SU-DHL-6 (cell line): ENCODE results near the gene TSHZ2.

Experiments used
- EZH2phosphoT487 ChIP-seq: fragments of 200-600 bp; sonication (generic), shearing (Covaris generic); conservative IDR thresholded peaks from 2 replicates; pipeline ENCODE4 v1.6.1; 2018; ENCODE audit warnings: mild to moderate bottlenecking, antibody characterized with exemption, low read length, moderate library complexity, mixed read lengths
- TF ChIP-seq, protein P1 (sequence below): fragments of 200-600 bp; sonication (generic); IDR thresholded peaks from one replicate; pipeline ENCODE4 v1.5.1; 2017; ENCODE audit warnings: antibody characterized with exemption, mild to moderate bottlenecking, low read length, moderate library complexity; ENCODE audit not compliant: insufficient read depth, poor library complexity, severe bottlenecking

GRCh38 chr20:53023732-53024520 is 51.8 kb downstream of the TSHZ2 start:
- TF ChIP-seq, protein P1, sequence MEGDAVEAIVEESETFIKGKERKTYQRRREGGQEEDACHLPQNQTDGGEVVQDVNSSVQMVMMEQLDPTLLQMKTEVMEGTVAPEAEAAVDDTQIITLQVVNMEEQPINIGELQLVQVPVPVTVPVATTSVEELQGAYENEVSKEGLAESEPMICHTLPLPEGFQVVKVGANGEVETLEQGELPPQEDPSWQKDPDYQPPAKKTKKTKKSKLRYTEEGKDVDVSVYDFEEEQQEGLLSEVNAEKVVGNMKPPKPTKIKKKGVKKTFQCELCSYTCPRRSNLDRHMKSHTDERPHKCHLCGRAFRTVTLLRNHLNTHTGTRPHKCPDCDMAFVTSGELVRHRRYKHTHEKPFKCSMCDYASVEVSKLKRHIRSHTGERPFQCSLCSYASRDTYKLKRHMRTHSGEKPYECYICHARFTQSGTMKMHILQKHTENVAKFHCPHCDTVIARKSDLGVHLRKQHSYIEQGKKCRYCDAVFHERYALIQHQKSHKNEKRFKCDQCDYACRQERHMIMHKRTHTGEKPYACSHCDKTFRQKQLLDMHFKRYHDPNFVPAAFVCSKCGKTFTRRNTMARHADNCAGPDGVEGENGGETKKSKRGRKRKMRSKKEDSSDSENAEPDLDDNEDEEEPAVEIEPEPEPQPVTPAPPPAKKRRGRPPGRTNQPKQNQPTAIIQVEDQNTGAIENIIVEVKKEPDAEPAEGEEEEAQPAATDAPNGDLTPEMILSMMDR = no peak
- no peak for TF ChIP-seq EZH2phosphoT487
